Forelimb muscle (tissue), 1 donor: ENCODE results near the gene PARN. TPM values are rescaled to one million over a fixed set of nuclear protein-coding genes. Genes with fewer than 3 reads are reported as not detected.
"Not testable (repeated sequence)": the region's sequence is repeated elsewhere in the genome, so short reads cannot be mapped to it uniquely, and the experiment has no call there.

ENCODE experiments used
- DNase-seq: peaks from one replicate; pipeline ENCODE4 v3.0.0-alpha.2; 2013; ENCODE audit warnings: low read depth
- polyA plus RNA-seq: library from polyadenylated mRNA; unstranded; fragments of 120-200 nt; gene quantifications from one replicate; pipeline ENCODE4 v1.2.1, GENCODE V29; 2013; ENCODE audit not compliant: insufficient read length

Gene PARN
- polyA plus RNA-seq, 1 donor = 15.1 TPM

DNA sequence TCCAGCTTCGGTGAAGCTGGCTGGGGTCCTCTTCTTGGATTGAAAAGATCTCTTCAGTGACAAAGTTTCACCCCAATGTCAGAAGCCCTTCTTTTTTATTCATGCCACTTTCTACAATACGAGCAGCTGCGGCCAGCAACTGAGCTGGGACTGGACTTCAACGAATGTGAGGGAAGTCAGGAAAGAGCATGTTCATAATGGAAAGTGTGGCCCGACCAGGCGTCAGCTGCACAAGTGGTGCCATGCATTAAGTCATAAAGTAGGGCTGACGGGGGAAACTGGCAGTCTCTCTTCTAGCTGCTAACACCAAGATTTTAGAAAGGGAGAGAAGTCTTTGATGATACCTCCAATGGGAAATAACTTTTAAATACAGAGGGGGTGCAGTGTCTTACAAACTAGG is 192.6 kb downstream of the PARN start:
- no peak for DNase-seq

DNA sequence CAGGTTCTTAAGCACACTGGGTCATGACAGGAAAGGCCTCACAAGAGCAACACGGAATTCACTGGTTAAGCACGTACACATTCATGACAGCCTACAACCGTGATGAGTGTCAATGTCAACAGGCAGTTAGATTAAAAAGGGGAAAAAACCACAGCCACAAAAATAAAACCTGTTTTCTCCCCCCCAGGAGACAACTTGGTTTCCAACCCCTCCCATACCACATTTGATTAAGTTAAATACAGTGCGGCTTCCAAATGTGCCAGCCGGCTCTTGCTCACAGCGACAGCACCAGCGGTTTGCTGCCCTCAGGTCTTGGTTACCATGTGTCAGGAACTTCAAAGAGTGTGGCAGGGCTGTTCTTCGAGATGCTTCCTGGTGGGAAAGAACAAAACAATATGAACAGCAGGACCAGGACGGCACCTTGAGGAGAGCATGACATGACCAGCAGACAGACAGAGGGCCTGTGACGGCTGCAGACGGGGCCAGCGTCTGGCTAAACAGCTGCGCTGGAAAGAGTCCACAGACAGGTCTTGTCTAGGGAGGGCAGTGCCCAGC is 193.6 kb downstream of the PARN start:
- DNase-seq = no peak

DNA sequence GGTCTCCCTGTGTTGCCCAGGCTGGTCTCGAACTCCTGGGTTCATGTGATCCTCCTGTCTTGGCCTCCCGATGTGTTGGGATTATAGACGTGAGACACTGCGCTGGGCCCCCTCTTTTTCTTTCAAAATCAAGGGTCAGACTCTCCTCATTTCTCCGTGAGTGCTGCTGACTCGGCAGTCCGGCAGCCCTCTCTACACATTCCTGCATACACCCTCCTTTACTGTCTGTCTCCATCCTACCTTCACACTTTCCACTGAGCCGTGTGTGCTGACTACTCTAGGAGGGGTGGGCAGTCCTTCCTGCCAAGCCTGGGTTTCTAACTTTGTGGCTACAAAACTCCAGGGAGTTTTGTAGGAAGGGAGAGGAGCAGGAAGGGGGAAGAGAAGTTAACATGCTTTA is 195.2 kb downstream of the PARN start:
- no peak for DNase-seq

DNA sequence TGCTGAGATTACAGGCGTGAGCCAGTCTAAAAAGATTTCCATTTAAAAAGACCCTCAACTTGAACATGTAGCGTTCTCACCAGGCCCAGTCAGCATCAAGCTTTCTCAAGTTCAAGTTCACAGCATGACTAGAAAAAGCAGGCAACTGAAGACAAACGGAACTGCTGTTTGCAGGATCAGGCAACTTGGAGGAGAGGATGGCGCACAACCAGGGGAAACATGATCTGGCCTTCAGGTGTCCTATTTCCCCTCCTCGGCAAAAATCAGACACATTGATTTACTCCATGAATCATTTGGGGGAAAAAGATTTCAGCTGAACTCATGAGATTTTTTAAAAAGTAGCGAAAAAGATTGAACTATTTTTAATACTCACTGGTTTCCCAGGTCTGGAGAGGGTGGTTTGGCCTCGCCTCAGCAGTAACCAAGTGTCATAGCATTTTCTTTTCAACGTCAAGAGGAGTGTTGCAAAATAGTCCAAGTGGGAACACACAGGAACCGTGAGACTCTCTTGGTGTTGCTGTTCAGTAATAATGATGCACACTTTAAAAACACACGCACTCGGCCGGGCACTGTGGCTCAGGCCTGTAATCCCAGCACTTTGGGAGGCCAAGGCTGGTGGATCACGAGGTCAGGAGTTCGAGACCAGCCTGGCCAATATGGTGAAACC is 201.0 kb downstream of the PARN start:
- DNase-seq = not testable (repeated sequence)

DNA sequence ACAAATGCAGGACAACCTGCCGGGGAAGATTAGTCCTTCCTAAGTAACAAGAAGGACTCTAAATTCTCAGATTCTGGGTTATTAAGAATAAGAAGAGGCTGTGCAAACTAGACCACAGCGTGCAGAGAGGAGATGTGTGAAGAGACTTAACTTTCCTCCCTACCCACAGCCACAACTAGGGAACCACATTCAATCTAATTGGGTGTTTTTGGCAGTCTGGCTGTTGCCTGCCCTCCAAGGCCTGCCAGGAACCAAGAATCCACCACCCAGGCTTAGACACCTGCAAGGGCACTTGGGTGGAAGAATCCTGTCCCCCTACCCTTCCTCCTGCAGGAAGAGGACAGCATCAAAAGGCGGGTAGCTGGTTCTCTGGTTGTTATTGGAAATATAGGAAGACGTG is 202.0 kb downstream of the PARN start:
- DNase-seq = no peak

DNA sequence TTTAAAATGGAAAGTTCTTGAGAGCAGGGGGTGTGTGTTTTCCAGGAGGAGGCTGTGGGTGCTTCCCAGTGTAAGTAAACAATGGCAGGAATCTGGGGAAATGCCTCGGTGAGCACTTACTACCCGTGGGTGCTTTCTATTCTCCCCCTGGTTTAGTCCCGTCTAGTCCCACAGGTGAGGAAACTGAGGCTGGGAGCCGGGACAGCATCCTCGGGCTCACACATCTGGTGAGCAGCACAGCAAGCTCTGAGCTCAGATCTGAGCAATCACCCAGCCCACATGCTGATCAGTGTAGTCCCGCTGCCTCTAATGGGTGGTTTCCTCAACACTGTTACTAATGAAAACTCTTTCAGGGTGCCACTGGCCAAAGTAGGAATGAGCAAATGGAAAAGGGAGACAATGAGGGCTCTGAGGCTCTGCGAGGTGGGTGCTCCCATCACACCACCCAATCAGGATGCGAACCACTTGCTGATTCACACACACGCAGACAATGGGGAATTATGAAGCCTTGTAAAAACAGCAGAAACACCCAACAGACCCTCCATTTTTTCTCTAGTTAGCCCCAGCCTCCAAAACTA is 202.6 kb downstream of the PARN start:
- DNase-seq = no peak

DNA sequence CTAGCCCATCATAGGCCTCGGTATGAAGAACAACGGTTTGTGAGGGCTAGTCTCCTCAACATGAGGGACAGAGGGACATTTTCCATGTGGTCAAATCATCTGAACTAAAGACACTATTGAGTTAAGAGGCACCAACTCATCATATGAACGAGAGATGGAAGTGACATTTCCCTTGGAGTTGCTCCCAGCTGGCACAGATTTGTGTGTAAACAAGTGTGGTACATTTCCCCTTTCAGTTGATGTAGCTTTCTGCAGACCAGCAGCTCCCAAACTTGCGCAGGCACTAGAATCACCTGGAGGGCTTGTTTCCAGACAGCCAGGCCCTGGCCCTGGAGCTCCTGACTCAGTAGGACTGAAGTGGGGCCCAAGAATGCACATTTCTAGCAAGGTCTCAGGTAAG is 205.5 kb downstream of the PARN start:
- DNase-seq = no peak

DNA sequence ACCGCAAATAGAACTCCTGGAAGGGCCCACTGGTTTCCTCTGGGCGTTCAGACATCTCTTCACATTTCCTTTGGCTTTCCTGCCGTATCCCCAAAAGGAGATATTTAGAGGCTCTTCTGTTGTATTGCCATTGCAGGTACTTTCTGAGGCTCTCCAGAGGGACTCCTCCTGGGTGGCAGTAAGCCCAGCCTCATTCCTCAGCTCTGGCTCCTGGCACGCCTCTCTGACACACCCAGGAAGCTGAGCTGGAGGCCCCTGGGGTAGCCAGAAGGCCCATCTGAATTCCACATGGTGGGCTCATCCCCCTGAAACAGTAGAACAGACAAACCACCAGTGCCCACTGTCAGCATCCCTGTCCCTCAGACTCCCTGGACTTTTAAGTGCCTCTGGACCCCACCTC is 206.7 kb downstream of the PARN start:
- no peak for DNase-seq

DNA sequence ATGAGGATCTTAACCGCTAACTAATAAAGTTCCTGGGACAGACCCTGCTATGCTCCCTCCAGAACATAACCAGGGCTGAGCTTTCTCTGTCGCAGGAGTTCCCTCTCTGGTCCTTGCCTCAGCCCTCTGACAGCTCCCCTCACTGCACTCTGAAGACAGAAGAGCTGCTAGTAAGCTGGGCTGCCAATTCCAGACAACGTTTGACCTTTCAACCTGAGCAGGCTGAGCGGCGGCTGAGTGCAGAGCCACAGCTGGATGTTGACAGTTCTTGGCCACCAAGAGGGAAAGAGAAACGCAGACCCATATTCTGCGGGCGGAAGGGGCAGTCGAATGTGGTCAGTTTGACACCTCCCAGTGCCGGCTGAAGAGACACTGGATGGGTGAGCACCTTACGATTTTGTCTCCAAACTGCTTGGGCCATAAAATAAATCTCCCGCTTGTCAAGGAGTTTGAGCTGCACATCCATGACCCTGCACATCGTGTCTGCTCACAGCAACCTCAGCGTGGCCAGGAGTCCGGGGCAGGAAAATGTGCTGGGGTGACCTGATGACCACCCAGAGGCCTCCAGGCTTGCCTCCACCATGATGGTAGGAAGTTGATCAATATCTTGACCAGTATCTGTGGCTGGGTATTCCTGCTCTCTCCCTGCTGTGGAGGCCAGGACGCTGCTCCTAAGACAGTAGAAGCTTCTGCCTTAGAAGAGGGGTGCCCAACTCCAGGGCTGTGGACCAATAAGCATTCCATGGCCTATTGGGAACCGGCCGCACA is 209.2 kb downstream of the PARN start:
- DNase-seq = no peak

DNA sequence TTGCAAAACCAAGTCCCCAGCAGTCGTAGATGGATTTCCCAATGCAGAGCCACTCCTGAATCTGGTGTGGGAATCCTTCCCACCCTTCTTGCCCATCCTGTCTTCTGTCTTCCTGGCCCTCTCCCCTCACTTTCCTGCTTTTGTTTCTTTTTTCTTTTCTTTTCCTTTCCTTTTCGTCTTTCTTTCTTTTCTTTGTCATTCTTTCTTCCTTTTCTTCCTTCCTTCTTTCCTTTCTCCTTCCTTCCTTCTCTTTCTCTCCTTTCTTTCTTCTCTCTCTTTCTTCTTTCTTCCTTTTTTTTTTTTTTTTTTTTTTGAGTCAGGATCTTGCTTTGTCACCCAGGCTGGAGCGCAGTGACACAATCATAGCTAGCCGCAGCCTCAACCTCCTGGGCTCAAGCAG is 209.8 kb downstream of the PARN start:
- DNase-seq = not testable (repeated sequence)

DNA sequence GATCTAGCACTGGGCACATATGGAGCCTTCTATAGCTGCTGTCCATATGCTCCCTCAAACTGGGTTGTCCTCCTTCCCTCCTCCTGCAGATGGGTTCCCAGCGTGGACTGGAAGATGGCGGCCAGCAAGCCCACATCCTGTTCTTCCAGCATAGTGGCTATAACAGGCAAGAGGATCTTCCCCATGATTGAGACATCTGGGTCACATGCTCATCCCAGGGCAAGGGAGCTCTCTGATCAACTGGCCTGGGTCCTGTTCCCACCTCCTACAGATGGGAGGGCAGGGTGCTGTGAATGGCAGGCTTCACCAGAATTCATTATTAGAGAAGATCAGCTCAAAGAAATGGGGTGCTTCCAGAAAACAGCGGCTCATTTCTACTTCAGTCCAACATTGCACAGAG is 210.2 kb downstream of the PARN start:
- no peak for DNase-seq

DNA sequence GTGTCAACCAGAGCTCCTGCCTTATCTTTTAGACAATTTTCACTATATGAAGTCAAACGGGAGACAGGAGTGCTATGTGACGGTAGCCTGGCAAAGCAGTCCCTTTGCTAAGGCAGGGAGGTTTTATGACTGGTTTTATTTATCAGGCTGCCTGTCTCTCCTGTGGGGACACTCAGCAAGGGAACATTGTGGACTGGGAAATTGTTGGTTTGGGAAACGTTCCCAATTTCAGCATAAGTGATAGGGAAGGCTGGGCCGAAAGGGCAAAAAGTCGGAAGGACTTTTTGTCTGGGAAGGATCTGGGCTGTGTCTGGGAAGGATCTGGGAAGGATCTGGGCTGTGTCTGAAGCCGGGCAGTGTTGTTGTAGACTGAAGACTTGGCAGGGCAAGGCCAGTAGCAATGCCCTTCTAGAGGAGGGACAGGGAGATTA is 211.2 kb downstream of the PARN start:
- DNase-seq = no peak

DNA sequence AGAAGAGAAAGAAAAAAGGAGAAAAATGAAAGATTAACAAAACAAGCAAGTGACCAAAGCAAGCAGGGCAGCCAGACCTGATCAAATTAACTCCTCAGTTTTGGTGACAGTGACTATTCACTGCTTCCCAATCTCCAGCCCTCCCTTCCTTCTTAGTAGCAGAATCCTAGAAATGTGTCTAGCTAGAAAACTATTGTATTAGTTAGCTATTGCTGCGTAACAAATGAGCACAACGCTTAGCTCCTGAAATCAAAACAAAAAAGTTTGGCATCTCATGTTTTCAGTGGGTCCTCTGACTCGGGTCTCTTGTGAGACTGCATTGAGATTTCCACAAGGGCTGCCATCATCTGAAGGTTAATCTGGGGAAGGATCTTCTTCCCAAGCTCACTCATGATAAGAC is 213.9 kb downstream of the PARN start:
- no peak for DNase-seq

DNA sequence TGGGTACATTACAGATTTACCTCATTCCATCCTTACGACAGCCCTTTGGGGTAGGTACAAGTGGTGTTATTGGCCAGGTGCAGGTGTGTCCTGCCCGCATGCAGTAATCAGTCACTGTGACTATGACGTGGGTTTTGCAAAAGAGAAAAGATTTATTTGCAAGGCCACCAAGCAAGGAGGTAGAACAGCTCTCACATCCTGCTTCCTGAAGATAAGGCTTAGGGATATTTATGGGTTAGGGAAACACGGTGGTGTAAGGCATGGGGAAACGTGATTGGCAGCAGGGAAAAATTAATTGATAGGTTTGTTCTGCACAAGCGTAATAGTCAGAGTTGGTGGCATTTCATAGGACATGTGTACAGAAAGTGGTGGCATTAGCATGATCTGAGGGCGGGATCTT is 214.8 kb downstream of the PARN start:
- DNase-seq = no peak

DNA sequence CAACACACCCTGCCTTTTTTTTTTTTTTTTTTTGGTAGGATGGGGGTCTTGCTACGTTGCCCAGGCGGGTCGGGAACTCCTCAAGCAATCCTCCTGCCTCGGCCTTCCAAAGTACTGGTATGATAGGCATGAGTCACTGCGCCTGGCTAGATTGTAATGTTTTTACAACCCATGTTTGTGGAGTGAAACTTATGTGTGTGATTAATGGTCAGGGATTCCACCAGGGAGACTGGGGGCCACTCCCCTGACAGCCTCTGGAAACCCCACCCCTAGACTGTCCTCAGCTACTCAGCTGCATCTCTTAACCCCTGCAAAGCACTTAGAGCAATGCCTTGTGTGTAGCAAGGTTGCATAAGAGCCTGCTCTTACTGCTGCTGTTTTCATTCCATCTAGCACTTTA is 220.5 kb downstream of the PARN start:
- DNase-seq = no peak

DNA sequence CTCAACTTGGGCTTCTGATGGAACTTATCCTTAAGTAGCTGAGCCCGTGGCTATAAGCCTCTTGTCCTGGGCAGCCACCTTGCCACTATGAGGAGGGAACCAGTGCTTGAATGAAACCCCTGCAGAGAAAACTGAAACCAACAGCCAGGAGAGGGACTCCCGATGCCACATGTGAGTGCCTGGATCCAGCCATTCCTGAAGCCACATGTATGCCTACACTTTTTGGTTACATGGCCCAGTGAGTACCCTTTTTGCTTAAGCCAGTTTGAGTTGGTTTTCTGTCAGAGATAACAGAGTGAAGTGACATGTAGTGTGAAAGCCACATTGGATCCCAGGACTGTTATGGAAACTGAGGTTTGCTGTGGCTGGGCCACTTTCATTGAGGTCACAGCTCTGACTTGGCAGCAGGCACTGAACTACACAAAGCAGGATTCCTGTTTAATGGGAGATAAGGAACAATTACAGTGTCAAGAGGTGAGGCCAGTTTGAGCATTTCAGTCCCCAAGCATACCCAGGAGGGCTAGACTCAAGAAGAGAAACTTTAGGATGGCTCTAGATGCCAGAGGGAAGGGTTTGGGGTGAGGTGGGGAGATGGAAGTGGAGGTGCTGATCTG is 222.2 kb downstream of the PARN start:
- DNase-seq = no peak

DNA sequence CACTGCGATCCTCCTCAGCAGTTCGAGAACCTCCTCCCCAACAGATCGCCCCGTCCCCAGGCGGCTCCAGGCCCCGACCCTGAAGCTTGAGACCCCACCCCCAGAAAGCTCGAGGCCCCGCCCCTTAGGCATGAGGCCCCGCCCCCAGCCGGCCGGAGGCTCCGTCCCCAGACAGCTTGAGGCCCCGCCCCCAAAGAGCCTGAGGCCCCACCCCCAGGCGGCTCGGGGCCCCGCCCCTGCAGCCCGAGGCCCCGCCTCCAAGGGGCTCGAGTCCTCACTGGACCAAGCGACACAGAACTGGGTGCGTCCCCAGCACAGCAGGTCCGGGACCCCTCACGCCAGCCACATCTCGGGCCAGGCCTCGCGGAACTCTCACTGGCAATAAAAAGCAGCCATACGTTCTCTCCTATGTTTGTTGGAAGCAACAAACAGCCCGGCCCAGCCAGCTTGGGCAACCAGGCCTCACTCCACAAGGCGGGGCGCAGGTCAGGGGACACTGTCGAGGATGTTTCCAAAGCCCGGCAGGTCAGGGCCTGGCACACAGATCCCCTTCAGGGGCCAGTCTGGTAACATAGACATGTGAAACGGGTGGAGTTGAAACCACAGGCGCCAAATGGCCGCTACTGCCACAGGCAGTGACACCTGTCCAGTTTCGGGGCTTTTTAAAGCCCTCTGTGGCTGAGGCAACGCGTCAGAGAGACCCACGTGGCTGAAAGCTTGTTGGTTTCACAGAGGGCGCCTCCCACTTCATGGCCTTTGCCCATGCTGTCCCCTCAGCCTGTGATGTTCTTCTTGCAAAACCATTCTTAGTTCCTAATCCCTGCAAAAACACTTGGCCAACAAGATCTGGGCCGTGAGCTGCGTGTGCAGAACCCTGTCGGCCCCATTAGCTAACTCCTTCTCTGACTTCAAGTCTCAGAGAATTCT is 224.2 kb downstream of the PARN start:
- no peak for DNase-seq

DNA sequence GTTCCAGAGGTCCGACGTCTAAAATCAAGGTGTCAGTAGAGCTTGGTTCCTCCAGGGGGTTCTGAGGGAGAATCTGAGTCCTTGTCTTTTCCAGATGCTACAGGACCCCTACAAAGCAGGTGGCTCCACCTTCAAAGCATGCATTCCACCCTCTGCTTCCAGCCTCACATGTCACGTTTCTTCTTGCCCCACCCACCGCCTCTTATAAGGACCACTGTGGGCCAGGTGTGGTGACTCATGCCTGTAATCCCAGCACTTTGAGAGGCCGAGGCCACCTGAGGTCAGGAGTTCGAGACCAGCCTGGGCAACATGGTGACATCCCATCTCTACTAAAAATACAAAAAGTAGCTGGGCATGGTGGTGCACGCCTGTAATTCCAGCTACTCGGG is 227.1 kb downstream of the PARN start:
- not testable (repeated sequence) for DNase-seq

DNA sequence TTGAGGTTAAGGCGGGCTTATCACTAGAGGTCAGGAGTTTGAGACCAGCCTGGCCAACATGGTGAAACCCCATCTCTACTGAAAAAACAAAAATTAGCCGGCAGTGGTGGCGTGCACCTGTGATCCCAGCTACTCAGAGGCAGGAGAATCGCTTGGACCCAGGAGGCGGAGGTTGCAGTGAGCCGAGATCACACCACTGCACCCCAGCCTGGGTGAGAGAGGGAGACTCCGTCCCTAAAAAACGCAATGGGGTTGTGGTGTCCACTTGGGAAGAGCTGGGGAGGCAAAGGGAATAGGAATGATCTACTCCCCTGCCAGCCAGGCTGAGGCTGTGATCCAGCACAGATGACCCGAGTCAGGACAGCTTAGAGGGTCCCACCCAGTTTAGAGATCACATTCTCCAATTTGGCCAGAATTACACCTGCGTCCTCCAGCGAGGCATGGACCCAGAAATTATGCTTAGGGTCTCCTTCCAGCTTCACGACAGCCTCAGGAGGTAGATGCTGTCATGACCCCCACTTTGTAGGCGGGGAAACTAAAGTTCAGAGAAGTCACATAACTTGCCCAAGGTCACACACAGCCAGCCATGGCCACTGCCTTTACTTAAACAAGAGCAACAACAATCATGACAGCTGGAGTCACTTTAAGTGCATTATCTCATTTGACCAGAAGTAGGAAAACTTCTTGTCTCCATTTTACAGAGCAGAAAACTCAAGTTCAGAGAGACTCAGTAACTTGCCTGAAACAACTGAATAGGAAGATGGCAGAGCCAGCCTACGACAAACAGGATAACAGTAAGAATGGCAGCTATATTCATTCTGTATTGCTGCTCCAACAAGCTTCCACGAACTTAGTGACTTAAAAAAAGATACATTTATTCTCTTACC is 227.7 kb downstream of the PARN start:
- DNase-seq = not testable (repeated sequence)

DNA sequence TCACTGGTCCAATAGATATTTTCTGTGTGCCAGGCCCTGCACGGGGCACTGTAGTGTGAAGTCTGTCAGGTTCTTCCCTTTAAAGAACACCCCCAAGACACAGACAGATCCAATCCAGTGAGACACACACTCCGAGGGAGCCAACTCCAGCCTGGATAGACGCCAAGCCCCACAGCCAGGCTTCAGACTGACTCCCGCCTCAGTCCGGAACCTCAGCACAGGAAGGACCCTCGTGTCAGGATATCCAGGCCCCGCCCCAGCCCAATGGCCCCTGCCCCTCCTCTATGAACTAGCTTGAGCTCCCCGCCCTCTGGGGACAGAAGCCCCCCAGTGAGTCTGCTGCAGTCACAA is 228.4 kb downstream of the PARN start:
- not testable (repeated sequence) for DNase-seq
